ENCODE results near the gene SNCAIP.

DNA sequence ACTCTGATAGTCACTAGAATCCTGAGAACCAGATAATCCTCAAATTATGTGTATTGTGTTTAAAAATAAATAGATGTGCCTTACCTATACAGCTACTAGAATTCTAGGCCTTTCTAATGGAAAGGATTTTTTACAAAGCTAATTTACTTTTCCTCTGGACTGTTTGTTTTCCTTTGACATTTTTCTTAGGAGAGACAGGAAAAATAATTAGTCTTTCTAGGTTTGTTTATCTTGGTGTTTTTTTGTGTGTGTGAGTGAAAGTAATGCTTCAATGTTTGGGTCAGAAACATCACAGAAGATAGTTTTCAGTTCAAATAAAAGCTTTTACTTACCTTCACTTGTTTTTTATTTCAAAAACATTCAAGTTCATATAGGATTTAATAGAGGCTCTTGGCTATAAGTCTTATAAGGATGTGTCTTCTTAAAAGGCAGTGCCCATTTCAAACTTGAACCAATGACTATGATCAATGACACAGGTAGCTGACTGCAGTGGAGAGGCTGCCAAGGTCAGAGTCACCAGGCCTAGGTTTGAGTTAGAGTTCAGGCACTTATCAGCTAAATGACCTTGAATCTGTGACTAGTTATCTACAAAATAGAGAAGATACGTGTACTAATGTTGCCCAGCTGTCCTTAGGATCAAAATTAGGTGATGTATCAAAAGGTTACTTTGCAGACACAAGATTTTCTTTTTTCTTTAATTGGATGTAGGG lies 92.8 kb downstream of the SNCAIP start:
- TF ChIP-seq, protein P1, sequence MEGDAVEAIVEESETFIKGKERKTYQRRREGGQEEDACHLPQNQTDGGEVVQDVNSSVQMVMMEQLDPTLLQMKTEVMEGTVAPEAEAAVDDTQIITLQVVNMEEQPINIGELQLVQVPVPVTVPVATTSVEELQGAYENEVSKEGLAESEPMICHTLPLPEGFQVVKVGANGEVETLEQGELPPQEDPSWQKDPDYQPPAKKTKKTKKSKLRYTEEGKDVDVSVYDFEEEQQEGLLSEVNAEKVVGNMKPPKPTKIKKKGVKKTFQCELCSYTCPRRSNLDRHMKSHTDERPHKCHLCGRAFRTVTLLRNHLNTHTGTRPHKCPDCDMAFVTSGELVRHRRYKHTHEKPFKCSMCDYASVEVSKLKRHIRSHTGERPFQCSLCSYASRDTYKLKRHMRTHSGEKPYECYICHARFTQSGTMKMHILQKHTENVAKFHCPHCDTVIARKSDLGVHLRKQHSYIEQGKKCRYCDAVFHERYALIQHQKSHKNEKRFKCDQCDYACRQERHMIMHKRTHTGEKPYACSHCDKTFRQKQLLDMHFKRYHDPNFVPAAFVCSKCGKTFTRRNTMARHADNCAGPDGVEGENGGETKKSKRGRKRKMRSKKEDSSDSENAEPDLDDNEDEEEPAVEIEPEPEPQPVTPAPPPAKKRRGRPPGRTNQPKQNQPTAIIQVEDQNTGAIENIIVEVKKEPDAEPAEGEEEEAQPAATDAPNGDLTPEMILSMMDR (IDR thresholded peaks at IDR 0.05), result no peak
- no peak for TF ChIP-seq POLR2A (IDR thresholded peaks at IDR 0.05)

All from lower leg skin (tissue), 3 donors.